ENCODE data around the gene OAS1.
A peak's percentile ranks its signal among the peaks of the same experiment; 100 is the strongest.

DNA sequence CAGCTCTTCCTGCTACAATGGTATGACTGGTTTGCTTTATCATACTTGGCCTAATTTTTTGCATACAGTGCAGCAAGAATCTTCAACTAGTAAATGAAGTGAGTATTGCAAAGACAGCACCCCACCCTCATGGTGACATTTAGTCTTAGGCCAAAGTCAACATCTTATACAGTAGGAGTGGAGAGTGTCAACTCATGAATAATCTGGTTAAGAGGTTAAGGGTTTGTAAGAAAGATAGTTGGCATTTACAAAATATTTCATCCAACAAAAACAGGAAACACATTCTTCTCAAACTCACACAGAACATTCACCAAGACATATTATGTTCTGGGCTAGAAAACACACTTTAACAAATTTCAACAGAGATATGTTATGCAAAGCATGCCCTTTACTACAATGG, 2.2 kb upstream of the OAS1 start:
- TF ChIP-seq POLR2A (IDR thresholded peaks at IDR 0.05; ENCODE audit: low read depth, low read length) (no peak), CTCF (IDR thresholded peaks at IDR 0.05; ENCODE audit: extremely low read depth in 1 of 2, insufficient read depth in 1 of 2, low read depth in 1 of 2, low read length in 2 of 2) (no peak), POLR2AphosphoS5 (IDR thresholded peaks at IDR 0.05; ENCODE audit: insufficient read depth, low read depth, low read length) (peak; percentile 44), FOS (IDR thresholded peaks at IDR 0.05; ENCODE audit: borderline replicate concordance, insufficient read depth, low read length) (peak; percentile 28), EZH2 (IDR thresholded peaks at IDR 0.05; ENCODE audit: borderline replicate concordance, low read depth, low read length, severe bottlenecking) (no peak), GATA2 (IDR thresholded peaks at IDR 0.05; ENCODE audit: insufficient read depth, insufficient read length, low read depth, low read length) (no peak), MAX (IDR thresholded peaks at IDR 0.05; ENCODE audit: insufficient read depth, insufficient read length) (no peak)

Data from endothelial cell of umbilical vein (primary cell).